GM12878 (cell line): Measurements from ENCODE around the gene GOLGA2.

Source experiments
- BCL11A ChIP-seq: IDR thresholded peaks from 2 replicates; pipeline ENCODE4 v1.6.1; 2011; ENCODE audit warnings: low read depth, low read length
- MXI1 ChIP-seq: fragments of 150-350 bp; IDR thresholded peaks from 2 replicates; pipeline ENCODE4 v1.6.1; 2011; ENCODE audit warnings: low read depth, mild to moderate bottlenecking, inconsistent platforms, low read length, improper control_type of control experiment
- PAX8 ChIP-seq: fragments of 450-650 bp; IDR thresholded peaks from 2 replicates; pipeline ENCODE4 v1.6.1; 2017; ENCODE audit warnings: mild to moderate bottlenecking, moderate library complexity
- RAD21 ChIP-seq: IDR thresholded peaks from 2 replicates; pipeline ENCODE4 v1.6.1; 2011; ENCODE audit warnings: mild to moderate bottlenecking, low read depth, low read length, moderate library complexity; ENCODE audit not compliant: insufficient read depth
- RCOR1 ChIP-seq: conservative IDR thresholded peaks from 2 replicates; pipeline ENCODE4 v1.6.1; 2012; ENCODE audit warnings: low read depth, low read length, improper control_type of control experiment
- SMAD1 ChIP-seq: fragments of 450-650 bp; IDR thresholded peaks from 2 replicates; pipeline ENCODE4 v1.6.1; 2018; ENCODE audit warnings: mild to moderate bottlenecking, low read depth; ENCODE audit not compliant: partially characterized antibody
- TAF1 ChIP-seq: IDR thresholded peaks from 2 replicates; pipeline ENCODE4 v1.6.1; 2011; ENCODE audit warnings: mild to moderate bottlenecking, low read depth, low read length, borderline replicate concordance
- WRNIP1 ChIP-seq: IDR thresholded peaks from 2 replicates; pipeline ENCODE4 v1.6.1; 2011; ENCODE audit warnings: low read depth, low read length, improper control_type of control experiment, borderline replicate concordance
- ZBTB33 ChIP-seq: fragments of 450-650 bp; IDR thresholded peaks from 2 replicates; pipeline ENCODE4 v1.6.1; 2017; ENCODE audit warnings: mild to moderate bottlenecking
- TF ChIP-seq, protein P1 (sequence below), 3 experiments: IDR thresholded peaks in 2 of 3; conservative IDR thresholded peaks in 1 of 3; 2 replicates each; pipeline ENCODE4 v1.5.1; 2011; ENCODE audit warnings: low read depth in 3 of 3, low read length in 3 of 3, mild to moderate bottlenecking in 3 of 3, control low read depth in 2 of 3, moderate library complexity in 2 of 3, inconsistent platforms in 1 of 3, mixed read lengths in 1 of 3; ENCODE audit not compliant: control insufficient read depth in 2 of 3, insufficient read depth in 1 of 3; ENCODE audit errors: extremely low read depth in 1 of 3
- TF ChIP-seq, protein P2 (sequence below): IDR thresholded peaks from 2 replicates; pipeline ENCODE4 v1.6.1; 2012; ENCODE audit warnings: mild to moderate bottlenecking, low read depth, low read length

DNA sequence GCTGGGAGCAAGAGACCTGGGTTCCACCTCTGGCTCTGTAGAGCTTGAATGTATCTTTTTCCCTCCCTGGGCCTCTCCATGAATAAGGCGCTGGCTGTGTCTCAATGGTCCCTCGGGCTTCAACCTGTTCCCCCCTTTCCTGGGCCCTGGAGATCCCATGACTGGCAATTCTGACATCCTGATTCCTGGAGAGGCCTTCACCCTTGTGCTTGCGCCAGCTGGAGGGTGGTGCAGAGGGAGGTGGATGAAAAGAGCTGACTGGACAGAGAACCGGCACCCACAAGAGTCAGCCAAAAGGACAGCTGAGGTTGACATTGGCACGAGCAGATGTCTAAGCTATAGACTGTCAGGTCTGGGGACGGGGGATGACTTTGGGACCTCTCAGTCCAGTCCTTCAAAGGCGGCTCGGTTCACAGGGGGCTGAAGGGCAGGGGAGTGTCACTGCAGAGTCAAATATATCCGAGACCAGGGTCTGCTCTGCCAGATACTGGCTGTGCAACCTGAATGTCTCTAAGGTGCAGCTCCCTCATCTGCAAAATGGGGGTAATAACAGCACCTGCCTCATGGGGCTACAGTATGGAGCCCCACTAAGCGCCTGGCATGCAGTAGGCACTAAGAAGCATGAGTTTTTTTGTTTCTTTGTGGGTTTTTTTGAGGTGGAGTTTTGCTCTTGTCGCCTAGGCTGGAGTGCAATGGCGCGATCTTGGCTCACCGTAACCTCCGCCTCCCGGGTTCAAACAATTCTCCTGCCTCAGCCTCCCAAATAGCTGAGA is 58.8 kb downstream of the GOLGA2 start:
- TF ChIP-seq, protein P1, sequence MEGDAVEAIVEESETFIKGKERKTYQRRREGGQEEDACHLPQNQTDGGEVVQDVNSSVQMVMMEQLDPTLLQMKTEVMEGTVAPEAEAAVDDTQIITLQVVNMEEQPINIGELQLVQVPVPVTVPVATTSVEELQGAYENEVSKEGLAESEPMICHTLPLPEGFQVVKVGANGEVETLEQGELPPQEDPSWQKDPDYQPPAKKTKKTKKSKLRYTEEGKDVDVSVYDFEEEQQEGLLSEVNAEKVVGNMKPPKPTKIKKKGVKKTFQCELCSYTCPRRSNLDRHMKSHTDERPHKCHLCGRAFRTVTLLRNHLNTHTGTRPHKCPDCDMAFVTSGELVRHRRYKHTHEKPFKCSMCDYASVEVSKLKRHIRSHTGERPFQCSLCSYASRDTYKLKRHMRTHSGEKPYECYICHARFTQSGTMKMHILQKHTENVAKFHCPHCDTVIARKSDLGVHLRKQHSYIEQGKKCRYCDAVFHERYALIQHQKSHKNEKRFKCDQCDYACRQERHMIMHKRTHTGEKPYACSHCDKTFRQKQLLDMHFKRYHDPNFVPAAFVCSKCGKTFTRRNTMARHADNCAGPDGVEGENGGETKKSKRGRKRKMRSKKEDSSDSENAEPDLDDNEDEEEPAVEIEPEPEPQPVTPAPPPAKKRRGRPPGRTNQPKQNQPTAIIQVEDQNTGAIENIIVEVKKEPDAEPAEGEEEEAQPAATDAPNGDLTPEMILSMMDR (IDR thresholded peaks at IDR 0.05 in 2 of 3, conservative IDR thresholded peaks at IDR 0.05 in 1 of 3; ENCODE audit: control insufficient read depth in 2 of 3, extremely low read depth in 1 of 3, insufficient read depth in 1 of 3, low read depth in 3 of 3, low read length in 3 of 3) = no peak
- TF ChIP-seq RCOR1 = no peak
- TF ChIP-seq SMAD1 = no peak
- no peak for TF ChIP-seq TAF1
- TF ChIP-seq RAD21 = no peak
- no peak for TF ChIP-seq PAX8
- TF ChIP-seq MXI1 = no peak
- no peak for TF ChIP-seq BCL11A
- TF ChIP-seq ZBTB33 = no peak
- TF ChIP-seq, protein P2, sequence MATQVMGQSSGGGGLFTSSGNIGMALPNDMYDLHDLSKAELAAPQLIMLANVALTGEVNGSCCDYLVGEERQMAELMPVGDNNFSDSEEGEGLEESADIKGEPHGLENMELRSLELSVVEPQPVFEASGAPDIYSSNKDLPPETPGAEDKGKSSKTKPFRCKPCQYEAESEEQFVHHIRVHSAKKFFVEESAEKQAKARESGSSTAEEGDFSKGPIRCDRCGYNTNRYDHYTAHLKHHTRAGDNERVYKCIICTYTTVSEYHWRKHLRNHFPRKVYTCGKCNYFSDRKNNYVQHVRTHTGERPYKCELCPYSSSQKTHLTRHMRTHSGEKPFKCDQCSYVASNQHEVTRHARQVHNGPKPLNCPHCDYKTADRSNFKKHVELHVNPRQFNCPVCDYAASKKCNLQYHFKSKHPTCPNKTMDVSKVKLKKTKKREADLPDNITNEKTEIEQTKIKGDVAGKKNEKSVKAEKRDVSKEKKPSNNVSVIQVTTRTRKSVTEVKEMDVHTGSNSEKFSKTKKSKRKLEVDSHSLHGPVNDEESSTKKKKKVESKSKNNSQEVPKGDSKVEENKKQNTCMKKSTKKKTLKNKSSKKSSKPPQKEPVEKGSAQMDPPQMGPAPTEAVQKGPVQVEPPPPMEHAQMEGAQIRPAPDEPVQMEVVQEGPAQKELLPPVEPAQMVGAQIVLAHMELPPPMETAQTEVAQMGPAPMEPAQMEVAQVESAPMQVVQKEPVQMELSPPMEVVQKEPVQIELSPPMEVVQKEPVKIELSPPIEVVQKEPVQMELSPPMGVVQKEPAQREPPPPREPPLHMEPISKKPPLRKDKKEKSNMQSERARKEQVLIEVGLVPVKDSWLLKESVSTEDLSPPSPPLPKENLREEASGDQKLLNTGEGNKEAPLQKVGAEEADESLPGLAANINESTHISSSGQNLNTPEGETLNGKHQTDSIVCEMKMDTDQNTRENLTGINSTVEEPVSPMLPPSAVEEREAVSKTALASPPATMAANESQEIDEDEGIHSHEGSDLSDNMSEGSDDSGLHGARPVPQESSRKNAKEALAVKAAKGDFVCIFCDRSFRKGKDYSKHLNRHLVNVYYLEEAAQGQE = no peak
- TF ChIP-seq WRNIP1 = no peak
